Measurements from ENCODE around the gene BNIP3. TPM values are rescaled to one million over a fixed set of nuclear protein-coding genes. Genes with fewer than 3 reads are reported as not detected.

The BNIP3 gene
- total and polyA plus RNA-seq, 2 of the 8 experiments (the other 6 are each of a cell fraction or from before 2014, with no cell fraction given): 25.8 to 58.9 TPM

DNA sequence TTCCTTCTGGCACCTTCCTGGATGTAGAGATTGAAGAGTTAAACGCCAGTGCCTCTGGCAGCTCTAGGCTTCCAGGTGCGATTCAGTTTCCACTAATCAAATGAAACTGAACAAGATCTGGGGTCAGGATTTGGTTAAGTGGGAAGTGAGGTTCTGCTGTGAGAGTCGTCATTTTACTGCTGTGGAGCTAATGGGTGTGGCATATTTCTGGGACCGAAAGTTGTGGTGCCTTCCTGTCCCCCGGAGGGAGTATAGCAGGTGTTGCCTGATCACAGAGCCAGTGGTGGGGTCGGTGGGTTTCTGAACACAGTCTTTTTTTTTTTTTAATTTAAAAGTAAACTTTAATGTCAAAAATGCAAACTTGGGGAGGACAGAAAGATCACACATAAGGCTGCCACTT lies 47.0 kb upstream of the BNIP3 start (continued):
- no peak for TF ChIP-seq EZH2 (IDR thresholded peaks at IDR 0.05; ENCODE audit: low read depth, low read length, severe bottlenecking)
- TF ChIP-seq, protein P1, sequence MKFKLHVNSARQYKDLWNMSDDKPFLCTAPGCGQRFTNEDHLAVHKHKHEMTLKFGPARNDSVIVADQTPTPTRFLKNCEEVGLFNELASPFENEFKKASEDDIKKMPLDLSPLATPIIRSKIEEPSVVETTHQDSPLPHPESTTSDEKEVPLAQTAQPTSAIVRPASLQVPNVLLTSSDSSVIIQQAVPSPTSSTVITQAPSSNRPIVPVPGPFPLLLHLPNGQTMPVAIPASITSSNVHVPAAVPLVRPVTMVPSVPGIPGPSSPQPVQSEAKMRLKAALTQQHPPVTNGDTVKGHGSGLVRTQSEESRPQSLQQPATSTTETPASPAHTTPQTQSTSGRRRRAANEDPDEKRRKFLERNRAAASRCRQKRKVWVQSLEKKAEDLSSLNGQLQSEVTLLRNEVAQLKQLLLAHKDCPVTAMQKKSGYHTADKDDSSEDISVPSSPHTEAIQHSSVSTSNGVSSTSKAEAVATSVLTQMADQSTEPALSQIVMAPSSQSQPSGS (IDR thresholded peaks at IDR 0.05; ENCODE audit: low read length): no peak
- TF ChIP-seq, protein P2, sequence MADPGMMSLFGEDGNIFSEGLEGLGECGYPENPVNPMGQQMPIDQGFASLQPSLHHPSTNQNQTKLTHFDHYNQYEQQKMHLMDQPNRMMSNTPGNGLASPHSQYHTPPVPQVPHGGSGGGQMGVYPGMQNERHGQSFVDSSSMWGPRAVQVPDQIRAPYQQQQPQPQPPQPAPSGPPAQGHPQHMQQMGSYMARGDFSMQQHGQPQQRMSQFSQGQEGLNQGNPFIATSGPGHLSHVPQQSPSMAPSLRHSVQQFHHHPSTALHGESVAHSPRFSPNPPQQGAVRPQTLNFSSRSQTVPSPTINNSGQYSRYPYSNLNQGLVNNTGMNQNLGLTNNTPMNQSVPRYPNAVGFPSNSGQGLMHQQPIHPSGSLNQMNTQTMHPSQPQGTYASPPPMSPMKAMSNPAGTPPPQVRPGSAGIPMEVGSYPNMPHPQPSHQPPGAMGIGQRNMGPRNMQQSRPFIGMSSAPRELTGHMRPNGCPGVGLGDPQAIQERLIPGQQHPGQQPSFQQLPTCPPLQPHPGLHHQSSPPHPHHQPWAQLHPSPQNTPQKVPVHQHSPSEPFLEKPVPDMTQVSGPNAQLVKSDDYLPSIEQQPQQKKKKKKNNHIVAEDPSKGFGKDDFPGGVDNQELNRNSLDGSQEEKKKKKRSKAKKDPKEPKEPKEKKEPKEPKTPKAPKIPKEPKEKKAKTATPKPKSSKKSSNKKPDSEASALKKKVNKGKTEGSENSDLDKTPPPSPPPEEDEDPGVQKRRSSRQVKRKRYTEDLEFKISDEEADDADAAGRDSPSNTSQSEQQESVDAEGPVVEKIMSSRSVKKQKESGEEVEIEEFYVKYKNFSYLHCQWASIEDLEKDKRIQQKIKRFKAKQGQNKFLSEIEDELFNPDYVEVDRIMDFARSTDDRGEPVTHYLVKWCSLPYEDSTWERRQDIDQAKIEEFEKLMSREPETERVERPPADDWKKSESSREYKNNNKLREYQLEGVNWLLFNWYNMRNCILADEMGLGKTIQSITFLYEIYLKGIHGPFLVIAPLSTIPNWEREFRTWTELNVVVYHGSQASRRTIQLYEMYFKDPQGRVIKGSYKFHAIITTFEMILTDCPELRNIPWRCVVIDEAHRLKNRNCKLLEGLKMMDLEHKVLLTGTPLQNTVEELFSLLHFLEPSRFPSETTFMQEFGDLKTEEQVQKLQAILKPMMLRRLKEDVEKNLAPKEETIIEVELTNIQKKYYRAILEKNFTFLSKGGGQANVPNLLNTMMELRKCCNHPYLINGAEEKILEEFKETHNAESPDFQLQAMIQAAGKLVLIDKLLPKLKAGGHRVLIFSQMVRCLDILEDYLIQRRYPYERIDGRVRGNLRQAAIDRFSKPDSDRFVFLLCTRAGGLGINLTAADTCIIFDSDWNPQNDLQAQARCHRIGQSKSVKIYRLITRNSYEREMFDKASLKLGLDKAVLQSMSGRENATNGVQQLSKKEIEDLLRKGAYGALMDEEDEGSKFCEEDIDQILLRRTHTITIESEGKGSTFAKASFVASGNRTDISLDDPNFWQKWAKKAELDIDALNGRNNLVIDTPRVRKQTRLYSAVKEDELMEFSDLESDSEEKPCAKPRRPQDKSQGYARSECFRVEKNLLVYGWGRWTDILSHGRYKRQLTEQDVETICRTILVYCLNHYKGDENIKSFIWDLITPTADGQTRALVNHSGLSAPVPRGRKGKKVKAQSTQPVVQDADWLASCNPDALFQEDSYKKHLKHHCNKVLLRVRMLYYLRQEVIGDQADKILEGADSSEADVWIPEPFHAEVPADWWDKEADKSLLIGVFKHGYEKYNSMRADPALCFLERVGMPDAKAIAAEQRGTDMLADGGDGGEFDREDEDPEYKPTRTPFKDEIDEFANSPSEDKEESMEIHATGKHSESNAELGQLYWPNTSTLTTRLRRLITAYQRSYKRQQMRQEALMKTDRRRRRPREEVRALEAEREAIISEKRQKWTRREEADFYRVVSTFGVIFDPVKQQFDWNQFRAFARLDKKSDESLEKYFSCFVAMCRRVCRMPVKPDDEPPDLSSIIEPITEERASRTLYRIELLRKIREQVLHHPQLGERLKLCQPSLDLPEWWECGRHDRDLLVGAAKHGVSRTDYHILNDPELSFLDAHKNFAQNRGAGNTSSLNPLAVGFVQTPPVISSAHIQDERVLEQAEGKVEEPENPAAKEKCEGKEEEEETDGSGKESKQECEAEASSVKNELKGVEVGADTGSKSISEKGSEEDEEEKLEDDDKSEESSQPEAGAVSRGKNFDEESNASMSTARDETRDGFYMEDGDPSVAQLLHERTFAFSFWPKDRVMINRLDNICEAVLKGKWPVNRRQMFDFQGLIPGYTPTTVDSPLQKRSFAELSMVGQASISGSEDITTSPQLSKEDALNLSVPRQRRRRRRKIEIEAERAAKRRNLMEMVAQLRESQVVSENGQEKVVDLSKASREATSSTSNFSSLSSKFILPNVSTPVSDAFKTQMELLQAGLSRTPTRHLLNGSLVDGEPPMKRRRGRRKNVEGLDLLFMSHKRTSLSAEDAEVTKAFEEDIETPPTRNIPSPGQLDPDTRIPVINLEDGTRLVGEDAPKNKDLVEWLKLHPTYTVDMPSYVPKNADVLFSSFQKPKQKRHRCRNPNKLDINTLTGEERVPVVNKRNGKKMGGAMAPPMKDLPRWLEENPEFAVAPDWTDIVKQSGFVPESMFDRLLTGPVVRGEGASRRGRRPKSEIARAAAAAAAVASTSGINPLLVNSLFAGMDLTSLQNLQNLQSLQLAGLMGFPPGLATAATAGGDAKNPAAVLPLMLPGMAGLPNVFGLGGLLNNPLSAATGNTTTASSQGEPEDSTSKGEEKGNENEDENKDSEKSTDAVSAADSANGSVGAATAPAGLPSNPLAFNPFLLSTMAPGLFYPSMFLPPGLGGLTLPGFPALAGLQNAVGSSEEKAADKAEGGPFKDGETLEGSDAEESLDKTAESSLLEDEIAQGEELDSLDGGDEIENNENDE (IDR thresholded peaks at IDR 0.05; ENCODE audit: insufficient replicate concordance, low read length): no peak
